ENCODE data around the gene ATP5MK.

GRCh38 chr10:103350517-103351260, 45.6 kb downstream of the ATP5MK start, which contains the start of gene PCGF6:
- TF ChIP-seq, protein P1, sequence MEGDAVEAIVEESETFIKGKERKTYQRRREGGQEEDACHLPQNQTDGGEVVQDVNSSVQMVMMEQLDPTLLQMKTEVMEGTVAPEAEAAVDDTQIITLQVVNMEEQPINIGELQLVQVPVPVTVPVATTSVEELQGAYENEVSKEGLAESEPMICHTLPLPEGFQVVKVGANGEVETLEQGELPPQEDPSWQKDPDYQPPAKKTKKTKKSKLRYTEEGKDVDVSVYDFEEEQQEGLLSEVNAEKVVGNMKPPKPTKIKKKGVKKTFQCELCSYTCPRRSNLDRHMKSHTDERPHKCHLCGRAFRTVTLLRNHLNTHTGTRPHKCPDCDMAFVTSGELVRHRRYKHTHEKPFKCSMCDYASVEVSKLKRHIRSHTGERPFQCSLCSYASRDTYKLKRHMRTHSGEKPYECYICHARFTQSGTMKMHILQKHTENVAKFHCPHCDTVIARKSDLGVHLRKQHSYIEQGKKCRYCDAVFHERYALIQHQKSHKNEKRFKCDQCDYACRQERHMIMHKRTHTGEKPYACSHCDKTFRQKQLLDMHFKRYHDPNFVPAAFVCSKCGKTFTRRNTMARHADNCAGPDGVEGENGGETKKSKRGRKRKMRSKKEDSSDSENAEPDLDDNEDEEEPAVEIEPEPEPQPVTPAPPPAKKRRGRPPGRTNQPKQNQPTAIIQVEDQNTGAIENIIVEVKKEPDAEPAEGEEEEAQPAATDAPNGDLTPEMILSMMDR (IDR thresholded peaks at IDR 0.05): no peak
- TF ChIP-seq POLR2A (IDR thresholded peaks at IDR 0.05): no peak
